Caco-2 (cell line): ENCODE measurements around the gene INTS2. TPM values are rescaled to one million over a fixed set of nuclear protein-coding genes. Genes with fewer than 3 reads are reported as not detected.

ENCODE experiments used
- BruUV-seq: library from RNA; stranded (reverse); fragments of 400-500 nt; replicated peaks from 2 replicates; lab custom pipeline; 2021; lab: Mats Ljungman, UMichigan
- CTCF ChIA-PET: fragments of 300-600 bp; sonication (Branson Sonifier 250); formaldehyde crosslinking; loops from one replicate; lab custom pipeline; 2022; ENCODE audit warnings: antibody characterized with exemption; lab: Charles Lee
- POLR2A ChIA-PET: fragments of 300-600 bp; sonication (Branson Sonifier 250); formaldehyde crosslinking; loops from one replicate; lab custom pipeline; 2022; ENCODE audit warnings: antibody characterized with exemption; lab: Charles Lee
- DNase-seq, 2 experiments: peaks; one replicate each; pipeline versions ENCODE4 v3.0.0 to v3.0.0-alpha.2; 2020 to 2022
- H3K27me3 ChIP-seq: replicated peaks from 2 replicates; pipeline ENCODE4 v1.6.0; 2011; ENCODE audit warnings: low read length; ENCODE audit not compliant: control insufficient read depth, insufficient read depth
- H3K36me3 ChIP-seq: 2 replicates; pipeline ENCODE4 v1.5.1; 2011; ENCODE audit warnings: low read length; ENCODE audit not compliant: control insufficient read depth, insufficient read depth
- H3K4me1 ChIP-seq: fragments of 250-450 bp; sonication (Bioruptor Pico); 2 replicates; pipeline ENCODE4 v1.5.1; 2020; ENCODE audit warnings: mild to moderate bottlenecking
- H3K4me3 ChIP-seq: 2 replicates; pipeline ENCODE4 v1.5.1; 2011; ENCODE audit warnings: low read depth, mild to moderate bottlenecking, control low read depth, low read length
- H3K9me3 ChIP-seq: fragments of 250-450 bp; sonication (Bioruptor Pico); 2 replicates; pipeline ENCODE4 v1.5.1; 2020; ENCODE audit warnings: mild to moderate bottlenecking, moderate library complexity
- H3K27ac Mint-ChIP-seq: one replicate; pipeline ENCODE4 v1.8.0; 2022; ENCODE audit warnings: mixed read lengths; ENCODE audit not compliant: unreplicated experiment
- H3K27me3 Mint-ChIP-seq: one replicate; pipeline ENCODE4 v1.8.0; 2022; ENCODE audit warnings: mixed read lengths; ENCODE audit not compliant: insufficient read depth, unreplicated experiment
- H3K36me3 Mint-ChIP-seq: one replicate; pipeline ENCODE4 v1.8.0; 2022; ENCODE audit warnings: mild to moderate bottlenecking, mixed read lengths; ENCODE audit not compliant: insufficient read depth, unreplicated experiment
- H3K4me1 Mint-ChIP-seq: one replicate; pipeline ENCODE4 v1.8.0; 2022; ENCODE audit warnings: low read depth, mixed read lengths; ENCODE audit not compliant: unreplicated experiment
- H3K4me3 Mint-ChIP-seq: one replicate; pipeline ENCODE4 v1.8.0; 2022; ENCODE audit warnings: mild to moderate bottlenecking, moderate library complexity, mixed read lengths; ENCODE audit not compliant: unreplicated experiment
- H3K9me3 Mint-ChIP-seq: one replicate; pipeline ENCODE4 v1.8.0; 2022; ENCODE audit warnings: mixed read lengths; ENCODE audit not compliant: unreplicated experiment
- intact Hi-C: fragments of 100-400 bp; cut with micrococcal nuclease; formaldehyde crosslinking; loops from one replicate; pipeline ENCODE4 v1.10.0; 2022; ENCODE audit not compliant: unreplicated experiment
- total RNA-seq: library from RNA; stranded (reverse); gene quantifications from 2 replicates; pipeline ENCODE4 v1.2.3, GENCODE V29; 2022
- TF ChIP-seq, protein P1 (sequence below), 2 experiments: fragments of 200-600 bp in 1 of 2; IDR thresholded peaks; 1 replicate in 1 of 2; 2 replicates in 1 of 2; pipeline versions ENCODE4 v1.5.1 to v1.8.0; 2011 to 2022; ENCODE audit warnings: antibody characterized with exemption in 1 of 2, control low read depth in 1 of 2, inconsistent platforms in 1 of 2, low read depth in 1 of 2, low read length in 1 of 2, mild to moderate bottlenecking in 1 of 2, moderate library complexity in 1 of 2; ENCODE audit not compliant: insufficient read depth in 1 of 2, severe bottlenecking in 1 of 2, unreplicated experiment in 1 of 2

The INTS2 gene
- total RNA-seq, 1 experiment from 2014 or later, result 20.8 TPM

DNA sequence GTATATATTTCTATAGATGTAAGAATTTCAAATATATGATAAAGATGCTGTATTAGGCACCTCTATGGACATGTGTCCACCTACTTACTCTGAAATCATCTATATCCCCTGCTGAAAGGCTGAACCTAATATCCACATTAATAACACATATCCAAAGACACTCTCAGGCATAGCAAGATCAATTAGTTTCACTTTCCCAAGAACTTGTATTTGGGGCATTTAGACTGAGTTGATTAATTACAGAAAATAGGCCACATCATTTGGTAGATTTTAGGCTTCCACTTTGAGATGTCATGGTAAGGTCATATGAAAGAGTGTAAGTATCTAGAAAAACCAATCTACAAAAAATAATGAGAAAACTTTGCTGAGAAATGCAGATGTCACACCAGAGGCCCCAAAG, 109.6 kb downstream of the INTS2 start:
- peaks cover 17% of the 10 kb centered on the region for H3K36me3 Mint-ChIP-seq
- Histone ChIP-seq H3K4me1 (no peaks in the 10 kb centered on the region), H3K9me3 (no peaks in the 10 kb centered on the region), H3K36me3 (peaks cover 2% of the 10 kb centered on the region), H3K27me3 (no peaks in the 10 kb centered on the region), H3K4me3 (no peak overlapping the region)
- no peak overlapping the region for H3K27ac Mint-ChIP-seq
- BruUV-seq, result no TSS peak
- TF ChIP-seq, protein P1, sequence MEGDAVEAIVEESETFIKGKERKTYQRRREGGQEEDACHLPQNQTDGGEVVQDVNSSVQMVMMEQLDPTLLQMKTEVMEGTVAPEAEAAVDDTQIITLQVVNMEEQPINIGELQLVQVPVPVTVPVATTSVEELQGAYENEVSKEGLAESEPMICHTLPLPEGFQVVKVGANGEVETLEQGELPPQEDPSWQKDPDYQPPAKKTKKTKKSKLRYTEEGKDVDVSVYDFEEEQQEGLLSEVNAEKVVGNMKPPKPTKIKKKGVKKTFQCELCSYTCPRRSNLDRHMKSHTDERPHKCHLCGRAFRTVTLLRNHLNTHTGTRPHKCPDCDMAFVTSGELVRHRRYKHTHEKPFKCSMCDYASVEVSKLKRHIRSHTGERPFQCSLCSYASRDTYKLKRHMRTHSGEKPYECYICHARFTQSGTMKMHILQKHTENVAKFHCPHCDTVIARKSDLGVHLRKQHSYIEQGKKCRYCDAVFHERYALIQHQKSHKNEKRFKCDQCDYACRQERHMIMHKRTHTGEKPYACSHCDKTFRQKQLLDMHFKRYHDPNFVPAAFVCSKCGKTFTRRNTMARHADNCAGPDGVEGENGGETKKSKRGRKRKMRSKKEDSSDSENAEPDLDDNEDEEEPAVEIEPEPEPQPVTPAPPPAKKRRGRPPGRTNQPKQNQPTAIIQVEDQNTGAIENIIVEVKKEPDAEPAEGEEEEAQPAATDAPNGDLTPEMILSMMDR (IDR thresholded peaks at IDR 0.05; ENCODE audit: insufficient read depth in 1 of 2, low read depth in 1 of 2, low read length in 1 of 2, severe bottlenecking in 1 of 2, unreplicated experiment in 1 of 2), result no peak
- H3K4me1 Mint-ChIP-seq, result no peaks in the 10 kb centered on the region
- H3K9me3 Mint-ChIP-seq, result peaks cover 9% of the 10 kb centered on the region
- POLR2A ChIA-PET, result no interaction called here
- H3K4me3 Mint-ChIP-seq, result no peak overlapping the region
- CTCF ChIA-PET, result no interaction called here
- no peaks in the 10 kb centered on the region for H3K27me3 Mint-ChIP-seq
- intact Hi-C loops, result no loop called here
- DNase-seq, result no peak

DNA sequence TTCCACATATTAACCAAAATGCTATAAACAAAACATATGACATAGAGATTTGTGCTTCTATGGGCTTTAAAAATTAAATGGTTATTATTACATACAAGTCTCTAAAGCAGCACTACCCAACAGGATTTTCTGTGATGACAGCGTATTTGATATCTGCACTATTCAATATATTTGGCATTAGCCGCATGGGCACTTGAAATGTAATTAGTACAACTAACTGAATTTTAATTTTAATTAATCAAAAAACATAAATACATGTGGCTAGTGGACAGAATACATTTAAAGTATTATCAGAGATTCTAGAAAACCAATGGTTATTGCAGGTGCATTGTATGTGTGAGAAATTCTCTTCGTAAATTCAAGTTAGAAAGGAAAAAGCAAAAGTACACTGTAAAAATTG, 110.3 kb downstream of the INTS2 start:
- Mint-ChIP-seq H3K9me3 (peaks cover 9% of the 10 kb centered on the region), H3K36me3 (peaks cover 17% of the 10 kb centered on the region), H3K27me3 (no peaks in the 10 kb centered on the region), H3K4me1 (no peaks in the 10 kb centered on the region), H3K4me3 (no peak overlapping the region), H3K27ac (no peak overlapping the region)
- Histone ChIP-seq H3K4me1 (no peaks in the 10 kb centered on the region), H3K36me3 (peaks cover 2% of the 10 kb centered on the region), H3K27me3 (no peaks in the 10 kb centered on the region), H3K4me3 (no peak overlapping the region), H3K9me3 (no peaks in the 10 kb centered on the region)
- DNase-seq, result no peak
- BruUV-seq, result no TSS peak
- POLR2A ChIA-PET, result no interaction called here
- intact Hi-C loops, result no loop called here
- TF ChIP-seq, protein P1 (IDR thresholded peaks at IDR 0.05; ENCODE audit: insufficient read depth in 1 of 2, low read depth in 1 of 2, low read length in 1 of 2, severe bottlenecking in 1 of 2, unreplicated experiment in 1 of 2), result no peak
- CTCF ChIA-PET, result no interaction called here

- Mint-ChIP-seq H3K4me1 (no peaks in the 10 kb centered on the region), H3K36me3 (peaks cover 13% of the 10 kb centered on the region), H3K27ac (no peak overlapping the region), H3K9me3 (peaks cover 3% of the 10 kb centered on the region), H3K27me3 (no peaks in the 10 kb centered on the region), H3K4me3 (no peak overlapping the region)
- Histone ChIP-seq H3K27me3 (no peaks in the 10 kb centered on the region), H3K4me3 (no peak overlapping the region), H3K9me3 (no peaks in the 10 kb centered on the region), H3K4me1 (no peaks in the 10 kb centered on the region), H3K36me3 (peaks cover 2% of the 10 kb centered on the region)
- BruUV-seq, result no TSS peak
- ChIA-PET POLR2A (no interaction called here), CTCF (no interaction called here)
- intact Hi-C loops, result no loop called here
- TF ChIP-seq, protein P1 (IDR thresholded peaks at IDR 0.05; ENCODE audit: insufficient read depth in 1 of 2, low read depth in 1 of 2, low read length in 1 of 2, severe bottlenecking in 1 of 2, unreplicated experiment in 1 of 2), result no peak
- no peak for DNase-seq
These were observed 111.2 kb downstream of the INTS2 start for GRCh38 chr17:61816538-61816937.
